HepG2 (cell line): ENCODE measurements around the gene ATP6V0A1. TPM values are rescaled to one million over a fixed set of nuclear protein-coding genes. Genes with fewer than 3 reads are reported as not detected.

ENCODE experiments used
- AKAP8 ChIP-seq: sonication (generic); formaldehyde crosslinking; IDR thresholded peaks from 2 replicates; pipeline ENCODE4 v1.5.1; 2020; ENCODE audit warnings: mild to moderate bottlenecking, missing genetic modification reagents
- BHLHE40 ChIP-seq: IDR thresholded peaks from 2 replicates; pipeline ENCODE4 v1.6.1; 2011; ENCODE audit warnings: low read length, improper control_type of control experiment
- CBFB ChIP-seq: sonication (generic); formaldehyde crosslinking; IDR thresholded peaks from 2 replicates; pipeline ENCODE4 v1.4.0; 2020; ENCODE audit warnings: missing genetic modification reagents
- ETS1 ChIP-seq: sonication (generic); formaldehyde crosslinking; IDR thresholded peaks from 2 replicates; pipeline ENCODE4 v1.4.0; 2020; ENCODE audit warnings: missing genetic modification reagents
- FOXA3 ChIP-seq: IDR thresholded peaks from 2 replicates; pipeline ENCODE4 v1.6.1; 2016; ENCODE audit warnings: missing genetic modification reagents, missing compliant biosample characterization
- FOXO4 ChIP-seq: sonication (generic); formaldehyde crosslinking; conservative IDR thresholded peaks from 2 replicates; pipeline ENCODE4 v1.8.1; 2023; ENCODE audit warnings: missing genetic modification reagents
- HES4 ChIP-seq: sonication (generic); formaldehyde crosslinking; IDR thresholded peaks from 2 replicates; pipeline ENCODE4 v1.9.0; 2021; ENCODE audit warnings: mild to moderate bottlenecking, missing genetic modification reagents, borderline replicate concordance
- HOXA7 ChIP-seq: sonication (generic); formaldehyde crosslinking; IDR thresholded peaks from 2 replicates; pipeline ENCODE4 v1.8.1; 2022; ENCODE audit warnings: mild to moderate bottlenecking, missing genetic modification reagents, moderate library complexity
- KLF11 ChIP-seq: IDR thresholded peaks from 2 replicates; pipeline ENCODE4 v1.6.1; 2016; ENCODE audit warnings: missing compliant biosample characterization
- KLF13 ChIP-seq: sonication (generic); formaldehyde crosslinking; IDR thresholded peaks from 2 replicates; pipeline ENCODE4 v1.4.0; 2020; ENCODE audit warnings: mild to moderate bottlenecking, missing genetic modification reagents
- MLX ChIP-seq: IDR thresholded peaks from 2 replicates; pipeline ENCODE4 v1.6.1; 2016
- MTA3 ChIP-seq: sonication (generic); formaldehyde crosslinking; IDR thresholded peaks from 2 replicates; pipeline ENCODE4 v1.4.0; 2020; ENCODE audit warnings: missing genetic modification reagents
- PAWR ChIP-seq: sonication (generic); formaldehyde crosslinking; IDR thresholded peaks from 2 replicates; pipeline ENCODE4 v1.4.0; 2020; ENCODE audit warnings: missing genetic modification reagents, mild to moderate bottlenecking, borderline replicate concordance
- PCBP2 ChIP-seq: fragments of 200-400 bp; formaldehyde crosslinking; optimal IDR thresholded peaks from 2 replicates; pipeline ENCODE3; 2018; ENCODE audit warnings: low read length, low read depth; ENCODE audit not compliant: poor library complexity, severe bottlenecking
- RARG ChIP-seq: sonication (generic); formaldehyde crosslinking; IDR thresholded peaks from 2 replicates; pipeline ENCODE4 v1.4.0; 2020; ENCODE audit warnings: low read depth, mild to moderate bottlenecking, missing genetic modification reagents
- SALL1 ChIP-seq: sonication (generic); formaldehyde crosslinking; IDR thresholded peaks from 2 replicates; pipeline ENCODE4 v1.8.0; 2022; ENCODE audit warnings: mild to moderate bottlenecking, missing genetic modification reagents
- TCF12 ChIP-seq, 2 experiments: fragments of 450-650 bp in 1 of 2; sonication (generic) in 1 of 2; formaldehyde crosslinking in 1 of 2; IDR thresholded peaks; 2 replicates each; pipeline versions ENCODE4 v1.6.1 to v1.8.0; 2017 to 2022; ENCODE audit warnings: antibody characterized with exemption in 1 of 2, mild to moderate bottlenecking in 1 of 2, missing genetic modification reagents in 1 of 2, moderate library complexity in 1 of 2
- ZNF142 ChIP-seq: sonication (generic); formaldehyde crosslinking; IDR thresholded peaks from 2 replicates; pipeline ENCODE4 v1.4.0; 2020; ENCODE audit warnings: missing genetic modification reagents
- ZNF207 ChIP-seq: fragments of 450-650 bp; IDR thresholded peaks from 2 replicates; pipeline ENCODE4 v1.6.1; 2016; ENCODE audit warnings: antibody characterized with exemption, borderline replicate concordance
- ZNF3 ChIP-seq: IDR thresholded peaks from 2 replicates; pipeline ENCODE4 v1.7.0; 2017; ENCODE audit warnings: inconsistent platforms
- ZNF576 ChIP-seq: sonication (generic); formaldehyde crosslinking; IDR thresholded peaks from 2 replicates; pipeline ENCODE4 v1.4.0; 2020; ENCODE audit warnings: mild to moderate bottlenecking, missing genetic modification reagents
- ZNF772 ChIP-seq: sonication (generic); formaldehyde crosslinking; IDR thresholded peaks from 2 replicates; pipeline ENCODE4 v1.5.0; 2020; ENCODE audit warnings: mild to moderate bottlenecking, missing genetic modification reagents
- ZSCAN20 ChIP-seq: sonication (generic); formaldehyde crosslinking; IDR thresholded peaks from 2 replicates; pipeline ENCODE4 v1.4.0; 2020; ENCODE audit warnings: missing genetic modification reagents, mild to moderate bottlenecking, borderline replicate concordance
- polyA plus RNA-seq, 8 experiments: library from polyadenylated mRNA; depleted of rRNA in 3 of 8; stranded (reverse) in 7 of 8; unstranded in 1 of 8; fragments of >200 nt; fragmentation: Illumina TruSeq in 4 of 8; extraction: Trizol in 4 of 8; gene quantifications; 2 replicates each; pipeline versions ENCODE4 v1.2.1 to v1.2.3, GENCODE V29; 2011 to 2016; ENCODE audit warnings: low read depth in 4 of 8, missing spikeins in 1 of 8, mixed read lengths in 1 of 8; ENCODE audit not compliant: insufficient read depth in 1 of 8
- total RNA-seq, 5 experiments: library from RNA; depleted of rRNA; stranded (reverse); fragments of >200 nt; fragmentation: Illumina TruSeq; extraction: Trizol; gene quantifications; 2 replicates each; pipeline ENCODE4 v1.2.3, GENCODE V29; 2016; ENCODE audit warnings: low read depth in 1 of 5

The ATP6V0A1 gene
- total and polyA plus RNA-seq, 2 of the 13 experiments (the other 11 are each of a cell fraction or from before 2014, with no cell fraction given): 27.9 to 54.1 TPM

- TF ChIP-seq RARG (CRISPR knock-in tag) (no peak), FOXA3 (CRISPR knock-in tag) (no peak), ZNF142 (peak; percentile 27; the same call in 1 of the 2 replicates), ZNF576 (CRISPR knock-in tag) (no peak), TCF12 (IDR thresholded peaks at IDR 0.05) (no peak), TCF12 (CRISPR knock-in tag; IDR thresholded peaks at IDR 0.05) (no peak), HES4 (CRISPR knock-in tag) (no peak), ZSCAN20 (CRISPR knock-in tag) (no peak), KLF13 (CRISPR knock-in tag) (no peak), PAWR (CRISPR knock-in tag) (no peak), KLF11 (CRISPR knock-in tag) (no peak), MTA3 (CRISPR knock-in tag) (no peak), HOXA7 (CRISPR knock-in tag) (no peak), BHLHE40 (no peak), ZNF772 (CRISPR knock-in tag) (no peak), MLX (no peak), ZNF207 (no peak), SALL1 (CRISPR knock-in tag) (peak; percentile 54), AKAP8 (CRISPR knock-in tag) (no peak), PCBP2 (no peak), FOXO4 (CRISPR knock-in tag) (no peak), ETS1 (CRISPR knock-in tag) (no peak), CBFB (CRISPR knock-in tag) (no peak), ZNF3 (no peak)
These were observed 86.2 kb downstream of the ATP6V0A1 start (continued) for GRCh38 chr17:42544874-42545283.
